Measurements from ENCODE around the gene ZNF346.

Gene ZNF346

DNA sequence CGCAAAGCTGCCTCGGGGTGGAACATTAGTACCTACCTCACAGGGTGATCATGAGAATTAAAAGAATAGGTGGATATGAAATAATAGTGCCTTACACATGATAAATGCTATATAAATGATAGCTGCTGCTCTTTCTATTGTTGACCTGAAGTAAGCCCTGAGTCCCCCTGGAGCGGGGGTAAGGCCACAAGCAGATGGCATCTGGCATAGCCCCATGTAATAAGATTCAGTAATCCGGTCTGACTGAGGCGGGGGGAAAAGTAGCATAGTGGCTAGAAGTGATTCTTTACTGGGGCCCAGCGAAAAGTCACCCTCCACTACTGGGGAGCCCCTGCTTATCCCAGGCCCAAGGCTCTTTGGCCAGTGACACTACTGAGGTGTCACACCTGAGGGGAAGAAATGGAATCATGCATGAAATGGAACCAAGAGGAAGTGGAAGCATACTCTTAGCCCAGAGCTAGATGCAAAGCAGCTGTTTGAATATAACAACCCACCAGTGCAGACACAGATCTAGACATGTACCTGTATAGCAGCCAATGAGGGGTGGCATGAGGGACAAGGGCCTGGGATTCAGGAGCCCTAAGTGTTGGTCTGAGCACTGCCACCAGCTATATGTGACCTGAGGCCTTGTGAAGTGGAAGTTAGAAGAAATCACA, 48.2 kb downstream of the ZNF346 start:
- DNase-seq: no peak

DNA sequence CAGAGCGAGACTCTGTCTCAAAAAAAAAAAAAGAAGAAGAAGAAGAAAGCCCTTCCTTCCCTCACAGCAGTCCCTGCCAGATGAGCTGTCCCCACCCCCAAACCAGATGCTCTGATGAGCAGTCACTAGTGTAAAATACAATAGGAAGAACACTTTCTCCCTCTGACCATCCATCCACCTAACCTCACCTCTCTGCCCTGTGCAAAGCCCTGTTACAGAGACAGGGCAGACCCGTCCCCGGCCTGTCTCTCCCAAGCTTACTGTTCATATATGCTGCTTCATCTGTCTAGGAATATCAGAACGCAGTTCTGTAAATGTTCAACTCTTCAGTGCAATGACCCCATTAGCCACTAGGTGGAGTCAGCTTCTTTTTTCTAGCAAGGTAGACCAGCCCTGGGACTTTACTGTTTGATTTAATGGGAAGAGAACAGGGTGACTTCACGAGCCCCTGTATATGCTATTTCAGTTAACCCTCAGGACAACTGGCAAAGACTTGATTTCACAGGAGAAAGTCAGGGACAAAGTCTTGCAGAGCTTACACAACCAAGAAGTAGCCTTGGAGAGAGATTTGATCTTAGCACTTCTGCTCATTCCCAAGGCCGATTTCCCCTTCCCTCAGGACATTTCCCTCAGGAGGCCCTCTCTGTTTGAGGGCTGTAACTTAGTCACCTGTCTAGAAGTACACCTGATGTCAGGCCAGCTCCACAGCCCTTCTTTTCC, 49.3 kb downstream of the ZNF346 start:
- peak; percentile 29 for DNase-seq

DNA sequence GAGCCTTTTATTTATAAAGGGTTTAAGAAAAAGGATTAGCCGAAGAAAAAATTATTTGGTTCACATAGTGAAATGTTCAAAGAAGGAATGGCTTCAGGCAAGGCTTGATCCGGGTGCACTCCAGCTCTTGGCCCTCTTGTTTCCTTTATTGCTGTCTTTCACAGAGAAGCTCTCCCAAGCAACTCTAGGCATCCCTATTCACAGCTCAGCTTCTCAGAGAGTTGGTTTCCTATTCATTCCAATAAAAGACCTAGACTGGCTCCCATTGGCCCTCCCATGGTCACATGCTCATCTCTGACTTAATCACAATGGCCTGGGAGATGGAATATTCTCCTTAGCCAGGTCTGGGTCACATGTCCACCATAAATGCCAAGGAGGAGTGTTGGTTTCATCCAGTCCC, 54.8 kb downstream of the ZNF346 start:
- no peak for DNase-seq

GRCh38 chr5:177079606-177080005, 57.1 kb downstream of the ZNF346 start:
- no peak for DNase-seq

DNA sequence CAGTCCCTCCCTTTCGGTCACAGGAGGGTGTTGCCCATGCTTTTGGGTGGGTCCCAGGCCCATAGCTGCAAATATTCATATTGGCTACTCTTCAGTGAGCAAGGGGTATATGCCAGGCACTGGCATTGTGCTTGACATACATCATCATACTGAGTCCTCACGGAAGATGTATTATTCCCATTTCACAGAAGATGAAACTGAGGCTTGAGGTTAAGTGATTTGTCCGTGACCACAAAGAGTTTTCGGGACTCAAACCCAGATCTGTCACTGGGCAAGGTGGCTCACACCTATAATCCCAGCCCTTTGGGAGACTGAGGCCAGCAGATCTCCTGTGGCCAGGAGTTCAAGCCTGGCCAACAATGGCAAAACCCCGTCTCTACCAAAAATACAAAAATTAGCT, 57.8 kb downstream of the ZNF346 start:
- no peak for DNase-seq

- DNase-seq: no peak
Measured at GRCh38 chr5:177081859-177082258, 59.4 kb downstream of the ZNF346 start.

DNA sequence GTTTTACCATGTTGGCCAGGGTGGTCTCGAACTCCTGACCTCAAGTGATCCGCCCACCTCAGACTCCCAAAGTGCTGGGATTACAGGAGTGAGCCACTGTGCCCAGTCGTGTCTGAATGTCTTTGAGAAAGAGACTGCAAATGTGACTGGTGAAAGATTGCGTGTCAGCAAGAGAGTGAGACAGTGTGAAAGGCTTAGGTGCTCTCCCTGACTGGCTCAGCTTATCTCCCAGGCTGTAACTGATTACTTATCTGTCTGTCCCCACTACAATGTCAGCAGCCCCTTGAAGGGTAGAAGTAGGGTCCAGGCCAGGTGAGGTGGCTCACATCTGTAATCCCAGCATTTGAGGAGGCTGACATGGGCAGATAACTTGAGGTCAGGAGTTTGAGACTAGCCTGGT, 60.9 kb downstream of the ZNF346 start:
- DNase-seq: no peak

GRCh38 chr5:177084175-177084574, 61.7 kb downstream of the ZNF346 start:
- DNase-seq: no peak

- no peak for DNase-seq
Measured at GRCh38 chr5:177085985-177086653, 63.6 kb downstream of the ZNF346 start.

GRCh38 chr5:177086654-177087397, 64.3 kb downstream of the ZNF346 start, which contains the start of gene FGFR4:
Gene FGFR4 (plus strand): TSS chr5:177086915. CDS start chr5:177089603, 2,688 bp downstream.
- peak; percentile 42 for DNase-seq

DNA sequence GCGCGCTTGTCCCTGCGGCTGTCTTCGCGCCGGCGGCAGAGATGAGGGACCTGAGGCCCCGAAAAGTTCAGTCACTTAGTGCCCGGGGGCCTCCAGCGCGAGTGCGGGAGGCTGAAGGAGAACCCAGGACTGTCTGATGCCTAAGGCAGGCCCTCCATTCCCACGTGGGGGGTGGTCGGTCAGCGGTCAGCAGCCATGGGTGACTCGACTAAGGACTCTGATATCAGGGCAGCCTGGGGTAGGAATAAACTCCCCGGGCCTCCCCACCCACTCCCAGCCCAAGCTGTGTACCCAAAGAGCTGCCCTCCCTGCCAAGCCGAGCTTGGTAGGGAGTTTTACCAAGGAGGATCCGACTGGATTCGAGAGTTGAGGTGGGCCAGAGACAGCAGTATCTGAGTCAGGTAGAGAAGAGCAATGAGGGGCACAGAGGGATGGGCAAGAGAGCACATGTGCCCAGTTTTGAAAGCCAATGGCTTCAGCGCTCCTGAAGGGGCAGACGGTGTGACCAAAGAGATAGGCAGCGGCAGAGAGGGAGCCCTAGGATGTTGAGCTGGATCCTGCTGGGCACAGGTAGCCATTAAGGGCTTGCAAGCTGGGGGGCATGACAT, 65.0 kb downstream of the ZNF346 start:
- no peak for DNase-seq

DNA sequence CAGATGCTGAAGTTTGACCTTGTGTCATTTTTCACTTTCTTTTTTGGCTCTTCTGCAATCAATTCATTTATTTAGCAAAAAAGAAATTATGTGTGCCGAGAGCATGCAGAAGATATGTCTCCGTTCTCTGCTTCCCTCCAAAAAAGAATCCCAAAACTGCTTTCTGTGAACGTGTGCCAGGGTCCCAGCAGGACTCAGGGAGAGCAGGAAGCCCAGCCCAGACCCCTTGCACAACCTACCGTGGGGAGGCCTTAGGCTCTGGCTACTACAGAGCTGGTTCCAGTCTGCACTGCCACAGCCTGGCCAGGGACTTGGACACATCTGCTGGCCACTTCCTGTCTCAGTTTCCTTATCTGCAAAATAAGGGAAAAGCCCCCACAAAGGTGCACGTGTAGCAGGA, 66.6 kb downstream of the ZNF346 start:
- no peak for DNase-seq

DNA sequence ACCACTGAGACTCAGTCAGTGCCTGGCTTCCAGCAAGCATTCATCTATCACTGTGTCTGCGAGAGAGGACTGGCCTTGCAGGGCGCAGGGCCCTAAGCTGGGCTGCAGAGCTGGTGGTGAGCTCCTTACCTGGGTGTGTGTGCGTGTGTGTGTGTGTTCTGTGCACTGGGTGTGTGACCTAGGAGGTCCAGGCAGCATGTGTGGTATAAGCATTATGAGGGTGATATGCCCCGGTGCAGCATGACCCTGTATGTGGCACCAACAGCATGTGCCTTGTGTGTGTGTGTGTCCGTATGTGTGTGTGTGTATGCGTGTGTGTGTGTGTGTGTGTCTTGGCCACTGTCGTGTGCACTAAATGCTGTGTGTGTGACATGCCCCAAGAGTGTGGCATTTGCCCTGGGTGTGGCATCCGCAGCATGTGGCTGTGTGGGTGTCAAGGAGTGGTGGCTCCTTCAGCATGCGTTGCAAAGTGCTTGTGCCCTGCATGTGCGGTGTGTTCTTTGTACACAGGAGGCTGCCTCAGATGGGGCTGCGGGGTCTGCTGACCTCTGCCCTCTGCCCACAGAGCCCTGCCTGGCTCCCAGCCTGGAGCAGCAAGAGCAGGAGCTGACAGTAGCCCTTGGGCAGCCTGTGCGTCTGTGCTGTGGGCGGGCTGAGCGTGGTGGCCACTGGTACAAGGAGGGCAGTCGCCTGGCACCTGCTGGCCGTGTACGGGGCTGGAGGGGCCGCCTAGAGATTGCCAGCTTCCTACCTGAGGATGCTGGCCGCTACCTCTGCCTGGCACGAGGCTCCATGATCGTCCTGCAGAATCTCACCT, 67.5 kb downstream of the ZNF346 start:
- DNase-seq: no peak

DNA sequence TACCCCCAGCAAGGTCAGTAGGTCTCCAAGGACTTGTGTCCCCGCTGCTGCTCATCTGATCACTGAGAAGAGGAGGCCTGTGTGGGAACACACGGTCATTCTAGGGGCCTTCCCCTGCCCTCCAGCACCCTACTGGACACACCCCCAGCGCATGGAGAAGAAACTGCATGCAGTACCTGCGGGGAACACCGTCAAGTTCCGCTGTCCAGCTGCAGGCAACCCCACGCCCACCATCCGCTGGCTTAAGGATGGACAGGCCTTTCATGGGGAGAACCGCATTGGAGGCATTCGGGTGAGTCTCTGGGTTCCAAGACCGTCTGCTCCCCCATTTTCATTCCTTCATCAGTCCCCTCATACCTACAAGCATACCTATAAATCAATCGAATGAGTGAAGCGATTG, 68.3 kb downstream of the ZNF346 start:
- DNase-seq: no peak

- no peak for DNase-seq
Measured at GRCh38 chr5:177091232-177091631, 68.7 kb downstream of the ZNF346 start.

DNA sequence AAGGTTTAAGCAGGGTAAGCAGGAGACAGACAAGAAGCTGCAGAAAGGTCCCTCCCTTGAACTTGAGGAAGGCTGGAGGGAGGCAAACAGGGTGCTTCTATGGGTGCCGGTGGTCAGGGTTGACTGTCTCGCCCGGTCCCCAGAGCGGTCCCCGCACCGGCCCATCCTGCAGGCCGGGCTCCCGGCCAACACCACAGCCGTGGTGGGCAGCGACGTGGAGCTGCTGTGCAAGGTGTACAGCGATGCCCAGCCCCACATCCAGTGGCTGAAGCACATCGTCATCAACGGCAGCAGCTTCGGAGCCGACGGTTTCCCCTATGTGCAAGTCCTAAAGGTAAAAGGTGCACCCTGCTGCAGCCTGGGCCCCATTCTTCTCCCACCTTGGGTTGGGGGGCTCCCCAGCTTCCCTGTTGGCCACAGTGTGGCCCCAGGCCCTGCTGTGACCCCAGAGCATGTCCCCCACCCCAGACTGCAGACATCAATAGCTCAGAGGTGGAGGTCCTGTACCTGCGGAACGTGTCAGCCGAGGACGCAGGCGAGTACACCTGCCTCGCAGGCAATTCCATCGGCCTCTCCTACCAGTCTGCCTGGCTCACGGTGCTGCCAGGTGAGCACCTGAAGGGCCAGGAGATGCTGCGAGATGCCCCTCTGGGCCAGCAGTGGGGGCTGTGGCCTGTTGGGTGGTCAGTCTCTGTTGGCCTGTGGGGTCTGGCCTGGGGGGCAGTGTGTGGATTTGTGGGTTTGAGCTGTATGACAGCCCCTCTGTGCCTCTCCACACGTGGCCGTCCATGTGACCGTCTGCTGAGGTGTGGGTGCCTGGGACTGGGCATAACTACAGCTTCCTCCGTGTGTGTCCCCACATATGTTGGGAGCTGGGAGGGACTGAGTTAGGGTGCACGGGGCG, 69.9 kb downstream of the ZNF346 start:
- no peak for DNase-seq

DNA sequence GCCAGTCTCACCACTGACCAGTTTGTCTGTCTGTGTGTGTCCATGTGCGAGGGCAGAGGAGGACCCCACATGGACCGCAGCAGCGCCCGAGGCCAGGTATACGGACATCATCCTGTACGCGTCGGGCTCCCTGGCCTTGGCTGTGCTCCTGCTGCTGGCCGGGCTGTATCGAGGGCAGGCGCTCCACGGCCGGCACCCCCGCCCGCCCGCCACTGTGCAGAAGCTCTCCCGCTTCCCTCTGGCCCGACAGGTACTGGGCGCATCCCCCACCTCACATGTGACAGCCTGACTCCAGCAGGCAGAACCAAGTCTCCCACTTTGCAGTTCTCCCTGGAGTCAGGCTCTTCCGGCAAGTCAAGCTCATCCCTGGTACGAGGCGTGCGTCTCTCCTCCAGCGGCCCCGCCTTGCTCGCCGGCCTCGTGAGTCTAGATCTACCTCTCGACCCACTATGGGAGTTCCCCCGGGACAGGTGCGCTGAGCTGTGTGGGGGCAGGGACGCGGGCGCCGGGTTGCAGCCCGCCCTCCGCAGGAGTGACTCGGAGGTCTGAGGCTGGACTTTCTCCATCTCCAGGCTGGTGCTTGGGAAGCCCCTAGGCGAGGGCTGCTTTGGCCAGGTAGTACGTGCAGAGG, 70.7 kb downstream of the ZNF346 start:
- no peak for DNase-seq

DNA sequence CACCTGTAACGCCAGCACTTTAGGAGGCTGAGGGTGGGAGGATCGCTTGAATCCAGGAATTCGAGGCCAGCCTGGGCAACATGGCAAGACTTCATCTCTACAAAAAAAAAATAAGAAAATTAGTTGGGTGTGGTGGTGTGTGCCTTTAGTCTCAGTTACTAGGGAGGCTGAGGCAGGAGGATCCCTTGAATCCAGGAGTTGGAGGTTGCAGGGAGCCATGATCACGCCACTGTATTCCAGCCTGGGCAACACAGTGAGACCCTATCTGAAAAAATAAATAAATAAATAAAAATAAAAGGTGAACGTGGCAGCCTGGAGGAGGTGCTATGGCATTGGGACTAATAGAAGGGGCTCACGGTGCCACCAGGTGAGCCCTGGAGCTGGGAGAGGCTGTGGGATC, 71.3 kb downstream of the ZNF346 start:
- no peak for DNase-seq

- no peak for DNase-seq
Measured at GRCh38 chr5:177094224-177095087, 72.0 kb downstream of the ZNF346 start.

Data from T1000 (cell line).